Measurements from ENCODE around the gene SAMD4B. TPM values are rescaled to one million over a fixed set of nuclear protein-coding genes. Genes with fewer than 3 reads are reported as not detected.

Gene SAMD4B
- total and polyA plus RNA-seq, 9 of the 15 experiments (the other 6 are each of a cell fraction or from before 2014, with no cell fraction given) = 3.4 to 90.5 (median 38.0) TPM

- TF ChIP-seq, protein P1, sequence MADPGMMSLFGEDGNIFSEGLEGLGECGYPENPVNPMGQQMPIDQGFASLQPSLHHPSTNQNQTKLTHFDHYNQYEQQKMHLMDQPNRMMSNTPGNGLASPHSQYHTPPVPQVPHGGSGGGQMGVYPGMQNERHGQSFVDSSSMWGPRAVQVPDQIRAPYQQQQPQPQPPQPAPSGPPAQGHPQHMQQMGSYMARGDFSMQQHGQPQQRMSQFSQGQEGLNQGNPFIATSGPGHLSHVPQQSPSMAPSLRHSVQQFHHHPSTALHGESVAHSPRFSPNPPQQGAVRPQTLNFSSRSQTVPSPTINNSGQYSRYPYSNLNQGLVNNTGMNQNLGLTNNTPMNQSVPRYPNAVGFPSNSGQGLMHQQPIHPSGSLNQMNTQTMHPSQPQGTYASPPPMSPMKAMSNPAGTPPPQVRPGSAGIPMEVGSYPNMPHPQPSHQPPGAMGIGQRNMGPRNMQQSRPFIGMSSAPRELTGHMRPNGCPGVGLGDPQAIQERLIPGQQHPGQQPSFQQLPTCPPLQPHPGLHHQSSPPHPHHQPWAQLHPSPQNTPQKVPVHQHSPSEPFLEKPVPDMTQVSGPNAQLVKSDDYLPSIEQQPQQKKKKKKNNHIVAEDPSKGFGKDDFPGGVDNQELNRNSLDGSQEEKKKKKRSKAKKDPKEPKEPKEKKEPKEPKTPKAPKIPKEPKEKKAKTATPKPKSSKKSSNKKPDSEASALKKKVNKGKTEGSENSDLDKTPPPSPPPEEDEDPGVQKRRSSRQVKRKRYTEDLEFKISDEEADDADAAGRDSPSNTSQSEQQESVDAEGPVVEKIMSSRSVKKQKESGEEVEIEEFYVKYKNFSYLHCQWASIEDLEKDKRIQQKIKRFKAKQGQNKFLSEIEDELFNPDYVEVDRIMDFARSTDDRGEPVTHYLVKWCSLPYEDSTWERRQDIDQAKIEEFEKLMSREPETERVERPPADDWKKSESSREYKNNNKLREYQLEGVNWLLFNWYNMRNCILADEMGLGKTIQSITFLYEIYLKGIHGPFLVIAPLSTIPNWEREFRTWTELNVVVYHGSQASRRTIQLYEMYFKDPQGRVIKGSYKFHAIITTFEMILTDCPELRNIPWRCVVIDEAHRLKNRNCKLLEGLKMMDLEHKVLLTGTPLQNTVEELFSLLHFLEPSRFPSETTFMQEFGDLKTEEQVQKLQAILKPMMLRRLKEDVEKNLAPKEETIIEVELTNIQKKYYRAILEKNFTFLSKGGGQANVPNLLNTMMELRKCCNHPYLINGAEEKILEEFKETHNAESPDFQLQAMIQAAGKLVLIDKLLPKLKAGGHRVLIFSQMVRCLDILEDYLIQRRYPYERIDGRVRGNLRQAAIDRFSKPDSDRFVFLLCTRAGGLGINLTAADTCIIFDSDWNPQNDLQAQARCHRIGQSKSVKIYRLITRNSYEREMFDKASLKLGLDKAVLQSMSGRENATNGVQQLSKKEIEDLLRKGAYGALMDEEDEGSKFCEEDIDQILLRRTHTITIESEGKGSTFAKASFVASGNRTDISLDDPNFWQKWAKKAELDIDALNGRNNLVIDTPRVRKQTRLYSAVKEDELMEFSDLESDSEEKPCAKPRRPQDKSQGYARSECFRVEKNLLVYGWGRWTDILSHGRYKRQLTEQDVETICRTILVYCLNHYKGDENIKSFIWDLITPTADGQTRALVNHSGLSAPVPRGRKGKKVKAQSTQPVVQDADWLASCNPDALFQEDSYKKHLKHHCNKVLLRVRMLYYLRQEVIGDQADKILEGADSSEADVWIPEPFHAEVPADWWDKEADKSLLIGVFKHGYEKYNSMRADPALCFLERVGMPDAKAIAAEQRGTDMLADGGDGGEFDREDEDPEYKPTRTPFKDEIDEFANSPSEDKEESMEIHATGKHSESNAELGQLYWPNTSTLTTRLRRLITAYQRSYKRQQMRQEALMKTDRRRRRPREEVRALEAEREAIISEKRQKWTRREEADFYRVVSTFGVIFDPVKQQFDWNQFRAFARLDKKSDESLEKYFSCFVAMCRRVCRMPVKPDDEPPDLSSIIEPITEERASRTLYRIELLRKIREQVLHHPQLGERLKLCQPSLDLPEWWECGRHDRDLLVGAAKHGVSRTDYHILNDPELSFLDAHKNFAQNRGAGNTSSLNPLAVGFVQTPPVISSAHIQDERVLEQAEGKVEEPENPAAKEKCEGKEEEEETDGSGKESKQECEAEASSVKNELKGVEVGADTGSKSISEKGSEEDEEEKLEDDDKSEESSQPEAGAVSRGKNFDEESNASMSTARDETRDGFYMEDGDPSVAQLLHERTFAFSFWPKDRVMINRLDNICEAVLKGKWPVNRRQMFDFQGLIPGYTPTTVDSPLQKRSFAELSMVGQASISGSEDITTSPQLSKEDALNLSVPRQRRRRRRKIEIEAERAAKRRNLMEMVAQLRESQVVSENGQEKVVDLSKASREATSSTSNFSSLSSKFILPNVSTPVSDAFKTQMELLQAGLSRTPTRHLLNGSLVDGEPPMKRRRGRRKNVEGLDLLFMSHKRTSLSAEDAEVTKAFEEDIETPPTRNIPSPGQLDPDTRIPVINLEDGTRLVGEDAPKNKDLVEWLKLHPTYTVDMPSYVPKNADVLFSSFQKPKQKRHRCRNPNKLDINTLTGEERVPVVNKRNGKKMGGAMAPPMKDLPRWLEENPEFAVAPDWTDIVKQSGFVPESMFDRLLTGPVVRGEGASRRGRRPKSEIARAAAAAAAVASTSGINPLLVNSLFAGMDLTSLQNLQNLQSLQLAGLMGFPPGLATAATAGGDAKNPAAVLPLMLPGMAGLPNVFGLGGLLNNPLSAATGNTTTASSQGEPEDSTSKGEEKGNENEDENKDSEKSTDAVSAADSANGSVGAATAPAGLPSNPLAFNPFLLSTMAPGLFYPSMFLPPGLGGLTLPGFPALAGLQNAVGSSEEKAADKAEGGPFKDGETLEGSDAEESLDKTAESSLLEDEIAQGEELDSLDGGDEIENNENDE (IDR thresholded peaks at IDR 0.05; ENCODE audit: low read depth, low read length) = no peak
- TF ChIP-seq CREBBP (IDR thresholded peaks at IDR 0.05; ENCODE audit: low read depth, low read length) (no peak), KDM1A (IDR thresholded peaks at IDR 0.05) (peak; percentile 91 to 94), STAG1 (CRISPR knock-in tag; IDR thresholded peaks at IDR 0.05; ENCODE audit: borderline replicate concordance) (0 out of 2 replicates have a peak, but pooled peaks have one; percentile 6), KAT7 (CRISPR knock-in tag; IDR thresholded peaks at IDR 0.05; ENCODE audit: borderline replicate concordance) (no peak), NRF1 (conservative IDR thresholded peaks at IDR 0.05 in 1 of 2, IDR thresholded peaks at IDR 0.05 in 1 of 2) (peak; percentile 30 to 37; a peak in 1 of 4 replicates), BRD9 (IDR thresholded peaks at IDR 0.05; ENCODE audit: low read depth, partially characterized antibody) (peak; percentile 21), RBFOX2 (IDR thresholded peaks at IDR 0.05; ENCODE audit: low read depth, low read length) (peak; percentile 69; the same call in 1 of the 2 replicates), MTA1 (IDR thresholded peaks at IDR 0.05; ENCODE audit: borderline replicate concordance) (peak; percentile 46; the same call in 1 of the 2 replicates), TAF15 (IDR thresholded peaks at IDR 0.05; ENCODE audit: low read depth, low read length) (no peak)
- TF ChIP-seq, protein P2, sequence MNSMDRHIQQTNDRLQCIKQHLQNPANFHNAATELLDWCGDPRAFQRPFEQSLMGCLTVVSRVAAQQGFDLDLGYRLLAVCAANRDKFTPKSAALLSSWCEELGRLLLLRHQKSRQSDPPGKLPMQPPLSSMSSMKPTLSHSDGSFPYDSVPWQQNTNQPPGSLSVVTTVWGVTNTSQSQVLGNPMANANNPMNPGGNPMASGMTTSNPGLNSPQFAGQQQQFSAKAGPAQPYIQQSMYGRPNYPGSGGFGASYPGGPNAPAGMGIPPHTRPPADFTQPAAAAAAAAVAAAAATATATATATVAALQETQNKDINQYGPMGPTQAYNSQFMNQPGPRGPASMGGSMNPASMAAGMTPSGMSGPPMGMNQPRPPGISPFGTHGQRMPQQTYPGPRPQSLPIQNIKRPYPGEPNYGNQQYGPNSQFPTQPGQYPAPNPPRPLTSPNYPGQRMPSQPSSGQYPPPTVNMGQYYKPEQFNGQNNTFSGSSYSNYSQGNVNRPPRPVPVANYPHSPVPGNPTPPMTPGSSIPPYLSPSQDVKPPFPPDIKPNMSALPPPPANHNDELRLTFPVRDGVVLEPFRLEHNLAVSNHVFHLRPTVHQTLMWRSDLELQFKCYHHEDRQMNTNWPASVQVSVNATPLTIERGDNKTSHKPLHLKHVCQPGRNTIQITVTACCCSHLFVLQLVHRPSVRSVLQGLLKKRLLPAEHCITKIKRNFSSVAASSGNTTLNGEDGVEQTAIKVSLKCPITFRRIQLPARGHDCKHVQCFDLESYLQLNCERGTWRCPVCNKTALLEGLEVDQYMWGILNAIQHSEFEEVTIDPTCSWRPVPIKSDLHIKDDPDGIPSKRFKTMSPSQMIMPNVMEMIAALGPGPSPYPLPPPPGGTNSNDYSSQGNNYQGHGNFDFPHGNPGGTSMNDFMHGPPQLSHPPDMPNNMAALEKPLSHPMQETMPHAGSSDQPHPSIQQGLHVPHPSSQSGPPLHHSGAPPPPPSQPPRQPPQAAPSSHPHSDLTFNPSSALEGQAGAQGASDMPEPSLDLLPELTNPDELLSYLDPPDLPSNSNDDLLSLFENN (IDR thresholded peaks at IDR 0.05; ENCODE audit: low read depth in 2 of 2, low read length in 2 of 2) = no peak
Measured at GRCh38 chr19:39430675-39431593, 88.7 kb downstream of the SAMD4B start (continued).

All from K562 (cell line).